HG02885 (cell line): ENCODE data around the gene DAPK3.

ENCODE experiments used
- ATAC-seq: cut with Tn5 transposase; IDR thresholded peaks from one replicate; pipeline ENCODE4 v1.9.1; 2021; ENCODE audit warnings: mild to moderate bottlenecking; ENCODE audit not compliant: unreplicated experiment, poor library complexity

DAPK3 gene

GRCh38 chr19:3932931-3933810 lies 37.7 kb downstream of the DAPK3 start, which contains the start of gene NMRK2:
Gene NMRK2, plus strand, starts transcription at chr19:3933069. Its CDS starts 603 bp downstream, at chr19:3933672.
- no peak for ATAC-seq

GRCh38 chr19:3931041-3931440 lies 39.9 kb downstream of the DAPK3 start:
- ATAC-seq: no peak

- ATAC-seq: no peak
Observed at GRCh38 chr19:3923912-3924311, 47.0 kb downstream of the DAPK3 start.

- ATAC-seq: no peak
Observed at GRCh38 chr19:3923096-3923758, 47.7 kb downstream of the DAPK3 start.

GRCh38 chr19:3919793-3920192 lies 51.1 kb downstream of the DAPK3 start:
- no peak for ATAC-seq

GRCh38 chr19:3916033-3916432 lies 54.9 kb downstream of the DAPK3 start:
- ATAC-seq: no peak

- ATAC-seq: no peak
Observed at GRCh38 chr19:3914199-3914598, 56.7 kb downstream of the DAPK3 start.

GRCh38 chr19:3910105-3910504 lies 60.8 kb downstream of the DAPK3 start:
- ATAC-seq: no peak
